ENCODE results near the gene NEURL2.
A peak's percentile ranks its signal among the peaks of the same experiment; 100 is the strongest.

Gene NEURL2

DNA sequence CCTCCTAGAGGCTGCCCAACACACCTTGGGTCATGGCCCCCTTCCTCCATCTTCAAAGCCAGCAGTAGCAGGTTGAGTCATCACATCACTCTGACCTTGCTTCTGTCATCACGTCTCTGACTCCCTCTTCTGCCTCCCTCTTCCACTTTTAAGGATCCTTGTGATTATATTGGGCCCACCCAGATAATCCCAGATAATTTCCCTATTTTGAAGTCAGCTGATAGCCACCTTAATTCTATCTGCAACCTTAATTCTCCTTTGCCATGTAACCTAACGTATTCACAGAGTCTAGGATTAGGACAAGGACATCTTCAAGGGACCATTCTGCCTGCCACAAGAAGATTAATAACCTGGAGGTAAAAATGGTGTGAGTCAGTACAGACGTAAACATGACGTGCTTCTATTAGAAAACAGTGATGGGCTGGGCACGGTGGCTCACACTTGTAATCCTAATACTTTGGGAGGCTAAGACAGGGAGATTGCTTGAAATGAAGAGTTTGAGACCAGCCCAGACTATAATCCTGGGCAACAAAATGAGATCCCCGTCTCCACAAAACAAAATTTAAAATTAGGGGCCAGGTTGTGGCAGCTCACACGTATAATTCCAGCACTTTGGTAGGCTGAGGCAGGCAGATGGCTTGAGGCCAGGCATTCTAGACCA is 30.3 kb downstream of the NEURL2 start:
- Histone ChIP-seq H3K9ac (ENCODE audit: low read length) (no peak overlapping the region), H3F3A (ENCODE audit: insufficient read depth, low read length) (no peaks in the 10 kb centered on the region), H3K27ac (ENCODE audit: low read length) (no peak overlapping the region), H3K4me1 (ENCODE audit: low read length) (peaks cover 6% of the 10 kb centered on the region), H3K4me3 (ENCODE audit: low read length) (no peak overlapping the region), H3K9me3 (replicated peaks; ENCODE audit: insufficient read depth, low read length) (no peaks in the 10 kb centered on the region), H4K20me1 (ENCODE audit: insufficient read depth, low read length) (no peaks in the 10 kb centered on the region), H3K36me3 (replicated peaks; ENCODE audit: insufficient read depth, low read length) (no peaks in the 10 kb centered on the region), H3K9me2 (replicated peaks; ENCODE audit: insufficient read depth, low read length) (no peaks in the 10 kb centered on the region), H3K27me3 (replicated peaks; ENCODE audit: insufficient read depth, low read length) (no peaks in the 10 kb centered on the region), H2AFZ (ENCODE audit: low read length) (no peak overlapping the region), H3K4me2 (ENCODE audit: low read depth, low read length) (no peak overlapping the region), H3K79me2 (ENCODE audit: low read length) (peaks cover 26% of the 10 kb centered on the region)
- TF ChIP-seq EZH2 (optimal IDR thresholded peaks at IDR 0.05; ENCODE audit: low read depth, low read length) (no peak), EZH2phosphoT487 (IDR thresholded peaks at IDR 0.05; ENCODE audit: low read length) (no peak), CTCF (IDR thresholded peaks at IDR 0.05; ENCODE audit: low read length) (no peak)
- DNase-seq, result no peak

DNA sequence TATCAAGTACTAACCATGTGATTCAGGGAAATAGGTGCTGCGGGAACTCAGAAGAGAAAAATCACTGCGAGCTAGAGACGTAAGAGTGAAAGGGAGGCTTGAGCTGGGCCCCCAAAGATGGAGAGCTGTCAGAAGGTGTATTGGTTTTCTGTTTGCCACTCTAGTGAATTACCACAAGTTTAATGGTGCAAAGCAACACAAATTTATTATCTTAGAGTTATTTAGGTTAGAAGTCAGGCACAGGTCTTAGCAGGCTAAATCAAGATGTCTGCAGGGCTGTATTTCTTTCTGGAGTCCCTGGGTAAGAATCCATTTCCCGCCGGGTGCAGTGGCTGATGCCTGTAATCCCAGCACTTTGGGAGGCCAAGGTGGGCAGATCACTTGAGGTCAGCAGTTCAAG is 31.1 kb downstream of the NEURL2 start:
- H3K4me1 ChIP-seq (ENCODE audit: low read length), result peaks cover 6% of the 10 kb centered on the region

DNA sequence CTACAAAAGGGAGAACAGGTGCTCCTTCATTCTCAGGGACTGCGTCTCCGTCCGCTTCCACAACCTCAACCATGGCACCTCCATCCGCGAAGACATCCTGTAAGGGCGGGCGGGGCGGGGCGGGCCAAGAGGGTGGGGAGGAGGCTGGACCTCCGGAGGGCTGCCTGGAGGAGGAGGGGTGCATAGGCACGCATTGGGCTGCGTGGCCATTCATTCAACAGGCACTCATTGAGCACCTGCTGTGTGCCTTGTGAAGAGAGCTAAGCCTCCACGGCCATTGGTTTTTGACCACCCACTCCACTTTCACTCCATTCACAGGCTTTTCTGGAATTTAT is 33.2 kb downstream of the NEURL2 start:
- Histone ChIP-seq H3K36me3 (replicated peaks; ENCODE audit: insufficient read depth, low read length) (no peaks in the 10 kb centered on the region), H3K9ac (ENCODE audit: low read length) (peak overlapping the region; percentile 62; the same call in 1 of the 2 replicates), H3K79me2 (ENCODE audit: low read length) (peaks cover 36% of the 10 kb centered on the region), H3K27me3 (replicated peaks; ENCODE audit: insufficient read depth, low read length) (no peaks in the 10 kb centered on the region), H2AFZ (ENCODE audit: low read length) (peak overlapping the region; percentile 96), H3K4me2 (ENCODE audit: low read depth, low read length) (peak overlapping the region; percentile 89), H3K4me3 (ENCODE audit: low read length) (peak overlapping the region; percentile 92), H3K27ac (ENCODE audit: low read length) (peak overlapping the region; percentile 47; the same call in 1 of the 2 replicates), H3F3A (ENCODE audit: insufficient read depth, low read length) (no peaks in the 10 kb centered on the region), H3K4me1 (ENCODE audit: low read length) (peaks cover 6% of the 10 kb centered on the region), H3K9me3 (replicated peaks; ENCODE audit: insufficient read depth, low read length) (no peaks in the 10 kb centered on the region), H4K20me1 (ENCODE audit: insufficient read depth, low read length) (no peaks in the 10 kb centered on the region), H3K9me2 (replicated peaks; ENCODE audit: insufficient read depth, low read length) (no peaks in the 10 kb centered on the region)
- DNase-seq, result peak; percentile 43
- TF ChIP-seq CTCF (IDR thresholded peaks at IDR 0.05; ENCODE audit: low read length), result no peak
- no peak for TF ChIP-seq EZH2 (optimal IDR thresholded peaks at IDR 0.05; ENCODE audit: low read depth, low read length)
- no peak for TF ChIP-seq EZH2phosphoT487 (IDR thresholded peaks at IDR 0.05; ENCODE audit: low read length)

More for the DNA sequence above, 31.1 kb downstream of the NEURL2 start:
- Histone ChIP-seq H4K20me1 (ENCODE audit: insufficient read depth, low read length) (no peaks in the 10 kb centered on the region), H3K36me3 (replicated peaks; ENCODE audit: insufficient read depth, low read length) (no peaks in the 10 kb centered on the region), H3K9me3 (replicated peaks; ENCODE audit: insufficient read depth, low read length) (no peaks in the 10 kb centered on the region), H3K79me2 (ENCODE audit: low read length) (peaks cover 31% of the 10 kb centered on the region), H3F3A (ENCODE audit: insufficient read depth, low read length) (no peaks in the 10 kb centered on the region), H3K4me3 (ENCODE audit: low read length) (no peak overlapping the region), H3K9ac (ENCODE audit: low read length) (no peak overlapping the region), H3K27me3 (replicated peaks; ENCODE audit: insufficient read depth, low read length) (no peaks in the 10 kb centered on the region), H3K27ac (ENCODE audit: low read length) (no peak overlapping the region), H2AFZ (ENCODE audit: low read length) (no peak overlapping the region), H3K4me2 (ENCODE audit: low read depth, low read length) (no peak overlapping the region), H3K9me2 (replicated peaks; ENCODE audit: insufficient read depth, low read length) (no peaks in the 10 kb centered on the region)
- no peak for DNase-seq
- TF ChIP-seq EZH2 (optimal IDR thresholded peaks at IDR 0.05; ENCODE audit: low read depth, low read length) (no peak), CTCF (IDR thresholded peaks at IDR 0.05; ENCODE audit: low read length) (no peak), EZH2phosphoT487 (IDR thresholded peaks at IDR 0.05; ENCODE audit: low read length) (no peak)
